ENCODE measurements around the gene PMFBP1. TPM values are rescaled to one million over a fixed set of nuclear protein-coding genes. Genes with fewer than 3 reads are reported as not detected.
A peak's percentile ranks its signal among the peaks of the same experiment; 100 is the strongest.

Gene PMFBP1
- total RNA-seq, 1 experiment from 2014 or later = 0.55 TPM

- no peak for TF ChIP-seq EZH2 (IDR thresholded peaks at IDR 0.05; ENCODE audit: low read depth)
- H3K9me3 ChIP-seq (ENCODE audit: insufficient read depth, low read depth) = no peaks in the 10 kb centered on the region
- peaks cover 26% of the 10 kb centered on the region for H3K4me1 ChIP-seq (replicated peaks; ENCODE audit: insufficient read depth)
- intact Hi-C loops (cut with micrococcal nuclease; ENCODE audit: unreplicated experiment) = loop anchor here (1.0 kb wide), 1 partner anchor 85 kb away; the partner anchor contains the start of gene DHODH
- peaks cover 17% of the 10 kb centered on the region; the same call in 1 of the 2 replicates for H3K36me3 ChIP-seq (ENCODE audit: low read depth)
- peaks cover 11% of the 10 kb centered on the region; the same call in 1 of the 2 replicates for H4K20me1 ChIP-seq (ENCODE audit: insufficient read depth)
- TSS peak; percentile 62 for BruUV-seq (replicated peaks)
- no peaks in the 10 kb centered on the region for H3K9me2 ChIP-seq (ENCODE audit: insufficient read depth)
- DNase-seq = peak; percentile 31 to 65
- CTCF ChIA-PET = interaction anchor here (0.8 to 1.6 kb wide), 2 partner anchors 26 to 30 kb away, joined by 3 to 6 read pairs; partner anchors contain the start of gene HPR
- H3K27ac ChIP-seq = 0 out of 2 replicates have a peak overlapping the region, but pooled peaks have one; percentile 8
- POLR2A ChIA-PET (ENCODE audit: unreplicated experiment) = interaction anchor here (0.6 to 0.7 kb wide), 2 partner anchors 41 to 519 kb away, joined by 3 to 5 read pairs; no protein-coding TSS in a partner anchor
- H3K27me3 ChIP-seq (ENCODE audit: insufficient read depth, low read depth) = no peaks in the 10 kb centered on the region
- peak overlapping the region; percentile 98 for H2AFZ ChIP-seq
- H3K79me2 ChIP-seq (ENCODE audit: low read depth) = peaks cover 59% of the 10 kb centered on the region
- H3K4me2 ChIP-seq = peak overlapping the region; percentile 91
- no peaks in the 10 kb centered on the region for H3F3A ChIP-seq (ENCODE audit: insufficient read depth, low read depth)
- peak overlapping the region; percentile 95 for H3K4me3 ChIP-seq
Measured at GRCh38 chr16:72092832-72093447, 79.0 kb downstream of the PMFBP1 start.

GRCh38 chr16:72091217-72091616, 80.7 kb downstream of the PMFBP1 start:
- Histone ChIP-seq H3K4me1 (replicated peaks; ENCODE audit: insufficient read depth) (peaks cover 26% of the 10 kb centered on the region), H4K20me1 (ENCODE audit: insufficient read depth) (peaks cover 10% of the 10 kb centered on the region; the same call in 1 of the 2 replicates), H3K9me3 (ENCODE audit: insufficient read depth, low read depth) (no peaks in the 10 kb centered on the region), H3K4me3 (no peak overlapping the region), H3K9me2 (ENCODE audit: insufficient read depth) (no peaks in the 10 kb centered on the region), H2AFZ (no peak overlapping the region), H3F3A (ENCODE audit: insufficient read depth, low read depth) (no peaks in the 10 kb centered on the region), H3K4me2 (0 out of 2 replicates have a peak overlapping the region, but pooled peaks have one; percentile 91), H3K79me2 (ENCODE audit: low read depth) (peaks cover 56% of the 10 kb centered on the region), H3K27me3 (ENCODE audit: insufficient read depth, low read depth) (no peaks in the 10 kb centered on the region), H3K36me3 (ENCODE audit: low read depth) (peaks cover 28% of the 10 kb centered on the region), H3K27ac (no peak overlapping the region)
- TF ChIP-seq CTCF (conservative IDR thresholded peaks at IDR 0.05) = no peak
- no peak for TF ChIP-seq EZH2 (IDR thresholded peaks at IDR 0.05; ENCODE audit: low read depth)
- intact Hi-C loops (cut with micrococcal nuclease; ENCODE audit: unreplicated experiment) = no loop called here
- ChIA-PET CTCF (interaction anchor here (0.6 kb wide), 2 partner anchors 128 to 261 kb away, joined by 3 to 4 read pairs; no protein-coding TSS in a partner anchor), POLR2A (ENCODE audit: unreplicated experiment) (no interaction called here)
- no TSS peak for BruUV-seq (replicated peaks)
- no peak for DNase-seq

- TF ChIP-seq CTCF (conservative IDR thresholded peaks at IDR 0.05) (no peak), EZH2 (IDR thresholded peaks at IDR 0.05; ENCODE audit: low read depth) (no peak)
- peaks cover 6% of the 10 kb centered on the region; the same call in 1 of the 2 replicates for H3K9me3 ChIP-seq (ENCODE audit: insufficient read depth, low read depth)
- H3K27ac ChIP-seq = no peak overlapping the region
- intact Hi-C loops (cut with micrococcal nuclease; ENCODE audit: unreplicated experiment) = no loop called here
- no peaks in the 10 kb centered on the region for H3K27me3 ChIP-seq (ENCODE audit: insufficient read depth, low read depth)
- H3K4me3 ChIP-seq = no peak overlapping the region
- H3K9me2 ChIP-seq (ENCODE audit: insufficient read depth) = no peaks in the 10 kb centered on the region
- POLR2A ChIA-PET (ENCODE audit: unreplicated experiment) = no interaction called here
- H3K4me1 ChIP-seq (replicated peaks; ENCODE audit: insufficient read depth) = peaks cover 13% of the 10 kb centered on the region
- CTCF ChIA-PET = no interaction called here
- 0 out of 2 replicates have a peak, but pooled peaks cover 6% of the 10 kb centered on the region for H3F3A ChIP-seq (ENCODE audit: insufficient read depth, low read depth)
- BruUV-seq (replicated peaks) = no TSS peak
- H3K79me2 ChIP-seq (ENCODE audit: low read depth) = no peaks in the 10 kb centered on the region
- DNase-seq = no peak
- H2AFZ ChIP-seq = no peak overlapping the region
- no peaks in the 10 kb centered on the region for H4K20me1 ChIP-seq (ENCODE audit: insufficient read depth)
- H3K36me3 ChIP-seq (ENCODE audit: low read depth) = peaks cover 40% of the 10 kb centered on the region
- H3K4me2 ChIP-seq = no peak overlapping the region
Measured at GRCh38 chr16:72085002-72085401, 87.0 kb downstream of the PMFBP1 start.

Data from PC-9 (cell line).